Measurements from ENCODE around the gene ARHGEF4. TPM values are rescaled to one million over a fixed set of nuclear protein-coding genes. Genes with fewer than 3 reads are reported as not detected.

Gene ARHGEF4
- total and polyA plus RNA-seq, 5 donors, result 1.8 to 5.2 (median 2.8) TPM

GRCh38 chr2:130826821-130827501, 9.8 kb upstream of the ARHGEF4 start:
- Histone ChIP-seq H3K4me3 (ENCODE audit: low read length) (no peak overlapping the region), H3K9me3 (ENCODE audit: control insufficient read depth, low read length) (no peaks in the 10 kb centered on the region), H3K27me3 (ENCODE audit: control insufficient read depth, insufficient read depth) (no peaks in the 10 kb centered on the region), H3K27ac (ENCODE audit: low read length) (no peak overlapping the region), H3K4me1 (ENCODE audit: control insufficient read depth, insufficient read depth, low read length) (no peaks in the 10 kb centered on the region)
- ATAC-seq, result no peak
- WGBS, result 77% methylated on average over 7 of the region's 7 CpGs
- intact Hi-C loops (cut with DNase I), result no loop called here
- DNase-seq, result no peak

- no peaks in the 10 kb centered on the region for H3K27me3 ChIP-seq (ENCODE audit: control insufficient read depth, insufficient read depth)
- no peaks in the 10 kb centered on the region for H3K4me1 ChIP-seq (ENCODE audit: control insufficient read depth, insufficient read depth, low read length)
- ATAC-seq, result no peak
- H3K27ac ChIP-seq (ENCODE audit: low read length), result no peak overlapping the region
- no peaks in the 10 kb centered on the region for H3K9me3 ChIP-seq (ENCODE audit: control insufficient read depth, low read length)
- DNase-seq, result no peak
- intact Hi-C loops (cut with DNase I), result no loop called here
- WGBS, result 76% methylated on average over 15 of the region's 15 CpGs
- H3K4me3 ChIP-seq (ENCODE audit: low read length), result no peak overlapping the region
Observed at GRCh38 chr2:130827502-130828251, 9.0 kb upstream of the ARHGEF4 start.

- Histone ChIP-seq H3K9me3 (ENCODE audit: control insufficient read depth, low read length) (no peaks in the 10 kb centered on the region), H3K4me3 (ENCODE audit: low read length) (no peak overlapping the region), H3K4me1 (ENCODE audit: control insufficient read depth, insufficient read depth, low read length) (no peaks in the 10 kb centered on the region), H3K27me3 (ENCODE audit: control insufficient read depth, insufficient read depth) (no peaks in the 10 kb centered on the region), H3K27ac (ENCODE audit: low read length) (no peak overlapping the region)
- ATAC-seq, result no peak
- intact Hi-C loops (cut with DNase I), result no loop called here
- DNase-seq, result no peak
- WGBS, result 79% methylated on average over 5 of the region's 5 CpGs
Observed at GRCh38 chr2:130828461-130828860, 8.3 kb upstream of the ARHGEF4 start.

GRCh38 chr2:130829015-130829414, 7.7 kb upstream of the ARHGEF4 start:
- Histone ChIP-seq H3K27ac (ENCODE audit: low read length) (no peak overlapping the region), H3K27me3 (ENCODE audit: control insufficient read depth, insufficient read depth) (no peaks in the 10 kb centered on the region), H3K4me1 (ENCODE audit: control insufficient read depth, insufficient read depth, low read length) (no peaks in the 10 kb centered on the region), H3K4me3 (ENCODE audit: low read length) (no peak overlapping the region), H3K9me3 (ENCODE audit: control insufficient read depth, low read length) (no peaks in the 10 kb centered on the region)
- intact Hi-C loops (cut with DNase I), result no loop called here
- 84% methylated on average over 10 of the region's 10 CpGs for WGBS
- DNase-seq, result no peak
- no peak for ATAC-seq

GRCh38 chr2:130830538-130830937, 6.2 kb upstream of the ARHGEF4 start:
- no peak for ATAC-seq
- DNase-seq, result no peak
- no peaks in the 10 kb centered on the region for H3K9me3 ChIP-seq (ENCODE audit: control insufficient read depth, low read length)
- intact Hi-C loops (cut with DNase I), result no loop called here
- H3K4me3 ChIP-seq (ENCODE audit: low read length), result no peak overlapping the region
- no peak overlapping the region for H3K27ac ChIP-seq (ENCODE audit: low read length)
- WGBS, result 77% methylated on average over 2 of the region's 2 CpGs
- no peaks in the 10 kb centered on the region for H3K27me3 ChIP-seq (ENCODE audit: control insufficient read depth, insufficient read depth)
- H3K4me1 ChIP-seq (ENCODE audit: control insufficient read depth, insufficient read depth, low read length), result no peaks in the 10 kb centered on the region

GRCh38 chr2:130831356-130831755, 5.4 kb upstream of the ARHGEF4 start:
- H3K27me3 ChIP-seq (ENCODE audit: control insufficient read depth, insufficient read depth), result no peaks in the 10 kb centered on the region
- DNase-seq (no peak), ATAC-seq (no peak)
- no peaks in the 10 kb centered on the region for H3K4me1 ChIP-seq (ENCODE audit: control insufficient read depth, insufficient read depth, low read length)
- intact Hi-C loops (cut with DNase I), result no loop called here
- H3K27ac ChIP-seq (ENCODE audit: low read length), result no peak overlapping the region
- H3K4me3 ChIP-seq (ENCODE audit: low read length), result no peak overlapping the region
- 67% methylated on average over 6 of the region's 6 CpGs for WGBS
- no peaks in the 10 kb centered on the region for H3K9me3 ChIP-seq (ENCODE audit: control insufficient read depth, low read length)

GRCh38 chr2:130832296-130832940, 4.3 kb upstream of the ARHGEF4 start:
- Histone ChIP-seq H3K27me3 (ENCODE audit: control insufficient read depth, insufficient read depth) (no peaks in the 10 kb centered on the region), H3K4me3 (ENCODE audit: low read length) (no peak overlapping the region), H3K27ac (ENCODE audit: low read length) (no peak overlapping the region), H3K9me3 (ENCODE audit: control insufficient read depth, low read length) (no peaks in the 10 kb centered on the region), H3K4me1 (ENCODE audit: control insufficient read depth, insufficient read depth, low read length) (no peaks in the 10 kb centered on the region)
- ATAC-seq, result no peak
- 83% methylated on average over 12 of the region's 12 CpGs for WGBS
- no peak for DNase-seq
- intact Hi-C loops (cut with DNase I), result no loop called here

GRCh38 chr2:130834091-130834930, 2.4 kb upstream of the ARHGEF4 start:
- no peak for DNase-seq
- no peak for ATAC-seq
- WGBS, result 62% methylated on average over 18 of the region's 18 CpGs

GRCh38 chr2:130834931-130835765, 1.6 kb upstream of the ARHGEF4 start:
- H3K4me1 ChIP-seq (ENCODE audit: control insufficient read depth, insufficient read depth, low read length), result no peaks in the 10 kb centered on the region
- ATAC-seq (no peak), DNase-seq (no peak)
- 89% methylated on average over 18 of the region's 18 CpGs for WGBS
- no peak overlapping the region for H3K4me3 ChIP-seq (ENCODE audit: low read length)
- no peak overlapping the region for H3K27ac ChIP-seq (ENCODE audit: low read length)
- intact Hi-C loops (cut with DNase I), result no loop called here
- no peaks in the 10 kb centered on the region for H3K27me3 ChIP-seq (ENCODE audit: control insufficient read depth, insufficient read depth)
- no peaks in the 10 kb centered on the region for H3K9me3 ChIP-seq (ENCODE audit: control insufficient read depth, low read length)

More at GRCh38 chr2:130834091-130834930, 2.4 kb upstream of the ARHGEF4 start:
- Histone ChIP-seq H3K27me3 (ENCODE audit: control insufficient read depth, insufficient read depth) (no peaks in the 10 kb centered on the region), H3K4me1 (ENCODE audit: control insufficient read depth, insufficient read depth, low read length) (no peaks in the 10 kb centered on the region), H3K4me3 (ENCODE audit: low read length) (no peak overlapping the region), H3K9me3 (ENCODE audit: control insufficient read depth, low read length) (no peaks in the 10 kb centered on the region), H3K27ac (ENCODE audit: low read length) (no peak overlapping the region)
- intact Hi-C loops (cut with DNase I), result no loop called here

- intact Hi-C loops (cut with DNase I), result no loop called here
- no peak overlapping the region for H3K4me3 ChIP-seq (ENCODE audit: low read length)
- 91% methylated on average over 7 of the region's 7 CpGs for WGBS
- H3K27ac ChIP-seq (ENCODE audit: low read length), result no peak overlapping the region
- ATAC-seq (no peak), DNase-seq (no peak)
- no peaks in the 10 kb centered on the region for H3K9me3 ChIP-seq (ENCODE audit: control insufficient read depth, low read length)
- H3K27me3 ChIP-seq (ENCODE audit: control insufficient read depth, insufficient read depth), result no peaks in the 10 kb centered on the region
- H3K4me1 ChIP-seq (ENCODE audit: control insufficient read depth, insufficient read depth, low read length), result no peaks in the 10 kb centered on the region
Observed at GRCh38 chr2:130835766-130836015, 1.0 kb upstream of the ARHGEF4 start.

All from right cardiac atrium (tissue), 5 donors.